Measurements from ENCODE around the gene COL28A1.
"Not testable (repeated sequence)": the region's sequence is repeated elsewhere in the genome, so short reads cannot be mapped to it uniquely, and the experiment has no call there.

COL28A1 gene

DNA sequence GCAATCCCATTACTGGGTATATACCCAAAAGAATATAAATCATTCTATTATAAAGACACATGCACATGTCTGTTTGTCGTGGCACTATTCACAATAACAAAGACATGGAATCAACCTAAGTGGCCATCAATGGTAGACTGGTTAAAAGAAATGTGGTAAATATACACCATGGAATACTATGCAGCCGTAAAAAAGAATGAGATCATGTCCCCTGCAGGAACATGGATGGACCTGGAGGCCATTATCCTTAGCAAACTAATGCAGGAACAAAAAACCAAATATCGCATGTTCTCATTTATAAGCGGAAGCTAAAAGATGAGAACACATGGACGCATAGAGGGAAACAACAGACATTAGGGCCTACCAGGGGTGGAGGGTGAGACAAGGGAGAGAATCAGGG, 25.9 kb upstream of the COL28A1 start:
- DNase-seq (ENCODE audit: low read depth) = not testable (repeated sequence)

- no peak for DNase-seq (ENCODE audit: low read depth)
Measured at GRCh38 chr7:7557252-7557651, 21.6 kb upstream of the COL28A1 start.

DNA sequence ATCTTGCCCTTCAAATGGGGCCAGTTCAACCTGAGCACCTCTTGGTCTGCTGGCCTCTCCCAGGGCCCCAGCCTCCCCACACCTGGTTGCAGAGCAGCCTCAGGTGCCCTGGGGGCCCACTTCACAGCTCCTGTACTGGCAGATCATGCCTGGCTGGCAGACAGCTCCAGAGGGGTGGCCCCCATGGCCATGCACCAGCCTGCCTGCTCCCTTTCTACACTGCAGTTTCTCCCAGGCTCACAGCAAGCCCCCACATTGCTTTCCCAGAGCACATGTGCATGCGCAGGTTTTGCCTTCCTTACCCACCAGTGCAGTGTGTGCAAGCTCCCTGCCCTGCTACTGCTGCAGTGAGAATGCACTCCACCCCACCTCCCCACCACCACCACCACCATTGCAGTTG, 21.2 kb upstream of the COL28A1 start:
- no peak for DNase-seq (ENCODE audit: low read depth)

DNA sequence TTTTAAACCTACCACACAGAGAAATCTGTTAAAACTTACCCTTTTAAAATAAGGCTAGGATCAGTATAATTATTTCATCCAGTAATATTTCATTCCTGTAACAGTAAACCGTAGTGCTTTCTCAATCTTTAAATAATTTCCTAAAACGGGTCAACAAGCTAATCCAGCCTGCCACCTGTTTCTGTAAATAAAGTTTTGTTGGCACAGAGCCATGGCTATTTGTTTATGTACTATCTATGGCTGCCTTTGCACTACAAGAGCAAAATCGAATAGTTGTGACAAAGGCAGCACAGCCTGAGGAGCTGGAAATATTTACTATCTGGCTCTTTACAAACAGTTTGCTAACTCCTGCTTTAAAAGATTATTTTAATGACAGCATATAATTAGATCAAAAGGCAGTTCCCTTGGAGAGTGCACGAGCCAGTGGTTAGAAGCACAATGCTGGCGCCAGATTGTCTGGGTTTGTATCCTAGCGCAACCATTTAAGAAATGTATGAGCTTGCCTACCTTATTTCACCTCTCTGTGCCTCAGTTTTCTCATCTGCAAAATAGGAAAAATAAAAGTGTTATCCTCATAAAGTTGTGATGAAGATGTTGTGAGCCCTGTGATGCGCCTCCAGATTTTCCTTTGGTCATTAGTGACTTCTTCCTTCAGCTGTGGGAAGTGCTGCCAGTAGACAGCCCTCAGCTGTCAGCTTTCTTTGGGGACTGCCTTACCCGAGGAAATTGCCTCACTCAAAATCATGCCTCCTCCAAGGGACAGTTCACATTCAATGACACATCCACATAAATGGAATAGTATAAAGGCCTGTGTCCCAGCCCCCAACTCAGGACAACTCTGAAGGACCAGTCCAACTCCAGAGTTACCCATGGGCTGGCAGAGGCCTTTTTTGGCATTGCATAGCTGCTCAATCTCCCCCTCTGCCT, 19.2 kb upstream of the COL28A1 start:
- no peak for DNase-seq (ENCODE audit: low read depth)

DNA sequence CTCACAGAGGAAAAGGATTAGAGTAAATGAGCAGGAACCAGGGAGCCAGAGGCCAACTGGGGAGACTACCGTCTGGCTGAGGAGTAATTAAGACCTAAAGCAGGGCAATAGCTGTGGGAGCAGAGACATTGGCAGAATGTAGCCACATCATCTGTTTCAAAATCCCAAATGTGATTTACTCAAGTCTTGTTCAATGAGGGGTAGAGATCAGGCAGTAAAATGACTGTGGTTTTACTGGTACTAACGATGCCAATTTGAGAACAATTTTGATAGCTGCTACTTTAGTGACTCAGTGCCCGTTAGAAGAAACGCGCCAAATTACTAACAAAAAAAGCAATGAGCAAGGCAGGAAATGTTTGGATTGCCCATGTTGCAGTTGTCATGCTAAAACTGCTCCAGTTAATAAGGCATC, 18.4 kb upstream of the COL28A1 start:
- no peak for DNase-seq (ENCODE audit: low read depth)

DNA sequence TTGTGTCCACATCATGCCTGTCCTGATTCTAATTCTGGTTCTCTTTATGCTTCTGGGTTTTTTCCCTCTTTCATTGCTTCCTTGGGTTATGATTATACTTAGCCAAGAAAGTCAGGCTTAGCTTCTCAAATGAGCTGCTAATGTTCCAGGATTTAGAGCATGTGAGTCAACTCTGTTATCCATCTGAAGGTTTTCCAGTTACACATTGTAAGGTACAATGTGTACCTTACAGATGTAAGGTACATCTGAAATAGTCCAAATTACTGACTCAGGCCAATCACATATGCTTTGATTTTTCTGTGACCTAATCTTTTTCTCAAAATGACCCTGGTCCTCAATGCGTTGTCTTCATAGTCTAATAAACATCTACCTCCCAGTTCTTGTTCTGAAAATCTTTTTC, 17.7 kb upstream of the COL28A1 start:
- DNase-seq (ENCODE audit: low read depth) = no peak

GRCh38 chr7:7552199-7552598, 16.5 kb upstream of the COL28A1 start:
- DNase-seq (ENCODE audit: low read depth) = no peak

DNA sequence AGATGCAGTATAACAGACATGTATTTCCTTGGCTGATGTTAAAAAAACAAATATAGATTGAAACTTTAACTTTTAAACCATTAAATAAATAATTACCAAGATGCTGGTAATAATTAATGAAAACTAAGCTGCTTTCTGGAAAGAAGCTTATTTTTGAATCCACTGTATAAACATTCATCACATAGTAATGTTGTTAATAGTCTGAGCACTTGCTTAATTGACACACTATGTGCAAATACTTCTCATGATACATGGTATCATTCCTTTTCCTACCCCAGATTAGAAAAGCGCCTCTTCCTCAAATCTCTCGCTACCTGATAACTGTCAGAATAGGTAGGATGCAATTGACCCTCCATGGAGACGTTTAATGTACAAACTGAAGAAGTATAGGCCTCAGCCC, 15.0 kb upstream of the COL28A1 start:
- DNase-seq (ENCODE audit: low read depth) = no peak

DNA sequence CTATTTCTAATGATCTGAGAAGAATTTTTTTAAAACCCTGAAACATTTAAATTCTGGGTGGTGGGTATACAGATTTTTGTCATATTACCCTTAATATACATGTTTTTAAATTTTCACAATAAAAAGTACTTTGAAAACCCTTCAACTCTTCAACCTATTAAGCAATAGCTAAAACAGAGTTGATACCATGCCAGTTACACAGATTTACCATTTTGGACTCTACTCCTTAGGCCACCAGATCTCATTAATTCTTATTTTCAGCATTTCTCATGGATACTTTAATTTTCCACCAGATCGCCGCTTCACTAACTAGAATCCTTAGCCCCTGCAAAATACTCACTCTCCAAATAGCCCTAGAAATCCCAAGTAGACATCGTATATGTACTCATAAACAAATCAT, 12.7 kb upstream of the COL28A1 start:
- DNase-seq (ENCODE audit: low read depth) = no peak

DNA sequence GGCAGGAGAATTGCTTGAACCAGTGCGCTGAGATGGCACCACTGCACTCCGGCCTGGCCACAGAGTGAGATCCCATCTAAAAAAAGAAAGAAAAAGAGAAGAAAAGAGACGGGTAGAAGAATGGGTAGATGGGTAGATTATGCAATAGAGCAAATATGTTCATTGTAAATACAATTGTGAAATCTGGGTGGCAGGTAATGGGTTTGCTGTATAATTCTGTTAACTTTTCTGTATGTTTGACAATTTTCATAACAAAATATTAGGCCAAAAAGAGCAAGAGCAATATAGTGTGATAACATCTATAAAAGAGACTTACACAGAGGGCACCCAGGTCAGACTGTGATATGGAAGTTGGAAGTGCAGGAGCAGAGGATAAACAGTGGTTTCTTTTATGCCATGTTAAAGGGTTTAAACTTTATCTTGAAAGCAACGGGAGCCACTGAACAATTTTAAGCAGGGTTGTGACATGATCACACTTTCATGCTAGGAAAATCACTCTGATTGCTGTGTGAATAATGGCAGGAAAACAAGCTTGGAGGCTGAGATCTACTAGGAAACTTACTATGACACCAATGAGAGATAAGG, 6.7 kb upstream of the COL28A1 start:
- DNase-seq (ENCODE audit: low read depth) = no peak

- no peak for DNase-seq (ENCODE audit: low read depth)
Measured at GRCh38 chr7:7539711-7540110, 4.0 kb upstream of the COL28A1 start.

DNA sequence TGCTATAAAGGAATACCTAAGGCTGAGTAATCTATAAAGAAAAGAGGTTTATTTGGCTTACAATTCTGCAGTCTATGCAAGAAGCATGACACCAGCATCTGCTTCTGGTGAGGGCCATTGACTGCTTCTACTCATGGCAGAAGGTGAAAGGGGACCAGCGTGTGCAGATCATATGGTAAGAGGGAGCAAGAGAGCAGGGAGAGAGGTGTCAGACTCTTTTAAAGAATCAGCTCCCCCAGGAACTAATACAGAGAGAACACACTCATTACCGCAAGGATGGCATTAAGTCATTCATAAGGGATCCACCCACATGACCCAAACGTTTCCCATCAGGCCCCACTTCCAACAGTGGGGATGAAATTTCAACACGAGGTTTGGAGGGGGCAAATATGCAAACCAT, 3.5 kb upstream of the COL28A1 start:
- no peak for DNase-seq (ENCODE audit: low read depth)

GRCh38 chr7:7537711-7538110, 2.0 kb upstream of the COL28A1 start:
- DNase-seq (ENCODE audit: low read depth) = no peak

DNA sequence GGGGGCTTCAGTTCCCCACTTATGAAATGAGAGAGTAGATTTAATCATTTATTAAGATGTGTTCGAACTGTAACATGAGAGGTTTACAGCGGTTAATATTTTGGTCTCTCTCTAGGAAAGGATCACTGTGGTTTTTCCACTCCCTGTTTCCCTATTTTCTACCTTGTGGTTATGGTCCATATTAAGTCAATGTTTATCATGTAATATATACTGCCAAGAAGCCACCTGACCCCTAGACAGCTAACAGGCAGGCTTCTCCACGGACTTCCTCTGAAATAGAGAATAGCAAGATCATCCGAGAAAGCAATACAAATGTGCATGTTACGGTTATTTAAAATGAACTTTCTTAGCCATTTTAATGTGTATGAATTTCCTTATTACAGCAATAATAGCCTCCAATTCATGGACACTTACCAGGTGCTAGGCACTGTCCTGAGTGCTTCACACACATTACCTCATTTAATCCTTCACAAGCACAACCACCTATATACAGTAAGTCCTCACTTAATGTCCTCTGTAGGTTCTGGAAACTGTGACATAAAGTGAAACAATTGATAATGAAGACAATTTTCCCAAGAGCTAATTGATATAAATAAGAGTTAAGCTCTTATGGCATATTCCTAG, 835 bp upstream of the COL28A1 start:
- no peak for DNase-seq (ENCODE audit: low read depth)

DNA sequence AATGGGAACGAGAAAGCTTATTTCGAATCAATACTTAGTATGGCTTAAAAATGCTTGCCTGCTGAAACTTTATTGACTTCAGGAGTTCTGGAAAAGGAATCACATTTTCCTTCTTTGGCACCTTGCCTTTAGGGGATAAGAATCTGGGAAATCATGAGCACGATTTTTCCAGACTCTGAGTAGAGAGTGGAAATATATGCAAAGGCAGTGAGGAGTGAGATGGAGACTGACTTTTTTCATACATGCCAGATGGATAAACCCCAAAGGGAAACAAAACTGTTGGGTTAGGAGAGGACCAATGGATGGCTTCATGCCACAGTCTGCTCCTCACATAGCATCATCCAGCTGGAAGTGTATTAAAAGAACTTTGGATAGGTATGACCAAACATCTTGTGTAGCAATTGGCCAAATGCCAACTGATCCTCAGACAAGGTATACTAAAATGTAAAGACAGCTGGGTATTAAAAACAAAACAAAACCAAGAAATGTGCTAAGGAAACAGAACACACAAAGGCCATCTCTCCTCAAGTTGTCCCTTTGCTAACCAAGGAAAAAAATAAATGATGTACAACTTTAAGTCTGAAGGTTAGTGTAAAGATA, 1.7 kb downstream of the COL28A1 start:
- no peak for DNase-seq (ENCODE audit: low read depth)

DNA sequence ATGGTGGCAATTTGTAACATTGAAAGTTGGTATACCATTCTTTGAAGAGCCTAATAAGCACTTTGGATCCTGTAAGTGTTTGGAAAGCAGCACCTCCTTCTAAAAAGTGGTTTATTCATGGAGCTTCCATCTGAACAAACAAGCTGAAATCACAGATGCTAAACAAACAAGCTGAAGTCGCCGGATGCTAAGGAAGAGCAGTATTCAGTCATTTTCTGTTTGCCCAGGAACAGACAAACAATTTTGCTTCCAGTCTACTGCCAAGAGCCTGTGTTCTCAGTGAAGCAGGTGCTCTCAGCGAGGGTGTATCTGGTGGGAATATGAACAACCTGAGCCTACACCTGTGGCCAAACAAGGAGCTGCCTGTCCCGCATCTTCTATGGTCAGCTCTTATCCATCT, 6.3 kb downstream of the COL28A1 start:
- no peak for DNase-seq (ENCODE audit: low read depth)

GRCh38 chr7:7527047-7527446, 8.6 kb downstream of the COL28A1 start:
- no peak for DNase-seq (ENCODE audit: low read depth)

GRCh38 chr7:7526006-7526405, 9.7 kb downstream of the COL28A1 start:
- no peak for DNase-seq (ENCODE audit: low read depth)

DNA sequence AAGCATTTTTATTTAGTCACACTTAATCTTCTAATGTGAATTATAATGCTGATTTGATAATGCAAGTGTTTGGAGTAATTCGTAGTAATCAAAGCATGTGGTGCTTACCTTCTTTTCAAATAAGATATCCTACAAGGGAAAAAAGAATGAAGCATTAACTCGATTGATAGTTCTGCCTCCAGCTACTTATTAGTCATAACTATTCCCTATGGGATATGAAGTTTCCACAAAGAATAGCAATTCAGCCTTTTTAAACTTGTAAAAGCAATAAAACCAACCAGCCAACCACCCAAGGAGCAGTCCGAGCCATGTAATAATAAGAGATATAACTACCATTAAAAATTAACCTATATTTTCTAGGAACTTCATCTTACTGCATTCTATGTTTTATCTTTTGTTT, 11.6 kb downstream of the COL28A1 start:
- no peak for DNase-seq (ENCODE audit: low read depth)

DNA sequence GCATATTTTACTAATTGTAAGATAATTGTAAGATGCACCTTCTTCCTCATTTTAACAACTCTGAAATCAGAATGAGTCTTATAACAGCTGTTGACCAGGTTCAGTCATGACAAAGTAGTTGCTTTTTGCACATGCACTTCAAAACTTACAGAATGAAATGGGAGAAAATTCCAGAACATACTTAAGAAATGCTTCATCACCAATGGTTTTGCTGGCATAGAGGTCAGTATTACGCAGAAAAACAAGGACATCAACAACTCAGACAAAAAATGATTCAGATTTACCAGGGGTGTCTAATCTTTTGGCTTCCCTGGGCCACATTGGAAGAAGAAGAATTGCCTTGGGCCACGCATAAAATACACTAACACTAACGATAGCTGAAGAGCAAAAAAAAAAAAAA, 13.3 kb downstream of the COL28A1 start:
- DNase-seq (ENCODE audit: low read depth) = no peak

DNA sequence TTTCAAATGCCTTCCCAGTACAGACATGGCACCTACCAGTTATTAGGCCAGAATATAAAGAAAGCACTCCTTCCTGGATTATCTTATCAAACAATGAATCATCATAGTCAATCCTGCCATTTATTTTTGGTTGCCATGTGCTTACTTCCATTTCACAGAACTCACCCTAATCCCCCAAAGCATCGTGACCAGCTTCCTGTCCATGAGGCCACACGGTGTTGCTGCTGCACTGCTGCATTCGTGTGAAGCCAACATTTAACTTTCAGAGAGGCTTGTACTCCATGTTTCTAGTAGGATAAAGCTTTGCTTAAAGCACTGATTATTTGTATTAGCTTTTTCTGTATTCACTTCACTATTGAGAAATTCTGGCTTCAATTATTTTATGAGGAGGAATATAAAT, 14.4 kb downstream of the COL28A1 start:
- no peak for DNase-seq (ENCODE audit: low read depth)

GRCh38 chr7:7519528-7519927, 16.1 kb downstream of the COL28A1 start:
- no peak for DNase-seq (ENCODE audit: low read depth)

DNA sequence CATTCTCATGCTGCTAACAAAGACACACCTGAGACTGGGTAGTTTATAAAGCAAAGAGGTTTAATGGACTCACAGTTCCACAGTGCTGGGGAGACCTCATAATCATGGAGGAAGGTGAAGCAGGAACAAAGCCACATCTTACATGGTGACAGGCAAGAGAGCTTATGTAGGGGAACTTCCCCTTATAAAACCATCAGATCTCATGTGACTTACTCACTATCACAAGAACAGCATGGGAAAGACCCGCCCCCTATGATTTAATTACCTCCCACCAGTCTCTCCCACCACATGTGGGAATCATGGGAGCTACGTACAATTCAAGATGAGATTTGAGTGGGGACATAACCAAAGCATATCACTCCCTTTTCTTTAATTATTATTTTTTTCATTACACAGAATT, 16.6 kb downstream of the COL28A1 start:
- DNase-seq (ENCODE audit: low read depth) = no peak

All from stimulated activated CD8-positive, alpha-beta memory T cell treated with anti-CD3 and anti-CD28 coated beads, Interleukin-15, amount 100 ng/mL, for 24 hours (primary cell).